Caco-2 (cell line): ENCODE measurements around the gene NUP160. TPM values are rescaled to one million over a fixed set of nuclear protein-coding genes. Genes with fewer than 3 reads are reported as not detected.
"Not testable (repeated sequence)": the region's sequence is repeated elsewhere in the genome, so short reads cannot be mapped to it uniquely, and the experiment has no call there.

ENCODE experiments used
- BruUV-seq: library from RNA; stranded (reverse); fragments of 400-500 nt; replicated peaks from 2 replicates; lab custom pipeline; 2021; lab: Mats Ljungman, UMichigan
- CTCF ChIA-PET: fragments of 300-600 bp; sonication (Branson Sonifier 250); formaldehyde crosslinking; loops from one replicate; lab custom pipeline; 2022; ENCODE audit warnings: antibody characterized with exemption; lab: Charles Lee
- POLR2A ChIA-PET: fragments of 300-600 bp; sonication (Branson Sonifier 250); formaldehyde crosslinking; loops from one replicate; lab custom pipeline; 2022; ENCODE audit warnings: antibody characterized with exemption; lab: Charles Lee
- DNase-seq, 2 experiments: peaks; one replicate each; pipeline versions ENCODE4 v3.0.0 to v3.0.0-alpha.2; 2020 to 2022
- H3K27me3 ChIP-seq: replicated peaks from 2 replicates; pipeline ENCODE4 v1.6.0; 2011; ENCODE audit warnings: low read length; ENCODE audit not compliant: control insufficient read depth, insufficient read depth
- H3K36me3 ChIP-seq: 2 replicates; pipeline ENCODE4 v1.5.1; 2011; ENCODE audit warnings: low read length; ENCODE audit not compliant: control insufficient read depth, insufficient read depth
- H3K4me1 ChIP-seq: fragments of 250-450 bp; sonication (Bioruptor Pico); 2 replicates; pipeline ENCODE4 v1.5.1; 2020; ENCODE audit warnings: mild to moderate bottlenecking
- H3K4me3 ChIP-seq: 2 replicates; pipeline ENCODE4 v1.5.1; 2011; ENCODE audit warnings: low read depth, mild to moderate bottlenecking, control low read depth, low read length
- H3K9me3 ChIP-seq: fragments of 250-450 bp; sonication (Bioruptor Pico); 2 replicates; pipeline ENCODE4 v1.5.1; 2020; ENCODE audit warnings: mild to moderate bottlenecking, moderate library complexity
- H3K27ac Mint-ChIP-seq: one replicate; pipeline ENCODE4 v1.8.0; 2022; ENCODE audit warnings: mixed read lengths; ENCODE audit not compliant: unreplicated experiment
- H3K27me3 Mint-ChIP-seq: one replicate; pipeline ENCODE4 v1.8.0; 2022; ENCODE audit warnings: mixed read lengths; ENCODE audit not compliant: insufficient read depth, unreplicated experiment
- H3K36me3 Mint-ChIP-seq: one replicate; pipeline ENCODE4 v1.8.0; 2022; ENCODE audit warnings: mild to moderate bottlenecking, mixed read lengths; ENCODE audit not compliant: insufficient read depth, unreplicated experiment
- H3K4me1 Mint-ChIP-seq: one replicate; pipeline ENCODE4 v1.8.0; 2022; ENCODE audit warnings: low read depth, mixed read lengths; ENCODE audit not compliant: unreplicated experiment
- H3K4me3 Mint-ChIP-seq: one replicate; pipeline ENCODE4 v1.8.0; 2022; ENCODE audit warnings: mild to moderate bottlenecking, moderate library complexity, mixed read lengths; ENCODE audit not compliant: unreplicated experiment
- H3K9me3 Mint-ChIP-seq: one replicate; pipeline ENCODE4 v1.8.0; 2022; ENCODE audit warnings: mixed read lengths; ENCODE audit not compliant: unreplicated experiment
- intact Hi-C: fragments of 100-400 bp; cut with micrococcal nuclease; formaldehyde crosslinking; loops from one replicate; pipeline ENCODE4 v1.10.0; 2022; ENCODE audit not compliant: unreplicated experiment
- total RNA-seq: library from RNA; stranded (reverse); gene quantifications from 2 replicates; pipeline ENCODE4 v1.2.3, GENCODE V29; 2022
- TF ChIP-seq, protein P1 (sequence below), 2 experiments: fragments of 200-600 bp in 1 of 2; IDR thresholded peaks; 1 replicate in 1 of 2; 2 replicates in 1 of 2; pipeline versions ENCODE4 v1.5.1 to v1.8.0; 2011 to 2022; ENCODE audit warnings: antibody characterized with exemption in 1 of 2, control low read depth in 1 of 2, inconsistent platforms in 1 of 2, low read depth in 1 of 2, low read length in 1 of 2, mild to moderate bottlenecking in 1 of 2, moderate library complexity in 1 of 2; ENCODE audit not compliant: insufficient read depth in 1 of 2, severe bottlenecking in 1 of 2, unreplicated experiment in 1 of 2

The NUP160 gene
- total RNA-seq, 1 experiment from 2014 or later, result 72.9 TPM

DNA sequence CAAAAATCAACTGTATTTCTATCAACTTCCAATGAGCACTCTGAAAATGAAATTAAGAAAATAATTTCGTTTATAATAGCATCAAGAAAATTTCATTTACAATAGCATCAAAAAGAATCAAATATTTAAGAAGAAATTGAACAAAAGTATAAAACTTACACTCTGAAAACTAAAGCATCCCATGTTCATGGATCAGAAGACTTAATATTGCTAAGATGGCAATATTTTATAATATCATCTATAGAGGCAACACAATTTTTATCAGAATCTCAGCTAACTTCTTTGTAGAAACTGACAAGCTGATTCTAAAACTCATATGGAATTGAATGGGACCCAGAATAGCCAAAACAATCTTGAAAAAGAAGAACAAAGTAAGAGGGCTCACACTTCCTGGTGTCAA lies 19.9 kb downstream of the NUP160 start:
- H3K4me1 Mint-ChIP-seq, result no peaks in the 10 kb centered on the region
- peaks cover 81% of the 10 kb centered on the region for H3K36me3 Mint-ChIP-seq
- Histone ChIP-seq H3K27me3 (no peaks in the 10 kb centered on the region), H3K4me1 (no peaks in the 10 kb centered on the region), H3K4me3 (no peak overlapping the region), H3K36me3 (no peaks in the 10 kb centered on the region), H3K9me3 (no peaks in the 10 kb centered on the region)
- no peaks in the 10 kb centered on the region for H3K27me3 Mint-ChIP-seq
- DNase-seq, result no peak
- intact Hi-C loops, result no loop called here
- POLR2A ChIA-PET, result no interaction called here
- H3K9me3 Mint-ChIP-seq, result no peaks in the 10 kb centered on the region
- CTCF ChIA-PET, result no interaction called here
- no peak overlapping the region for H3K27ac Mint-ChIP-seq
- TF ChIP-seq, protein P1, sequence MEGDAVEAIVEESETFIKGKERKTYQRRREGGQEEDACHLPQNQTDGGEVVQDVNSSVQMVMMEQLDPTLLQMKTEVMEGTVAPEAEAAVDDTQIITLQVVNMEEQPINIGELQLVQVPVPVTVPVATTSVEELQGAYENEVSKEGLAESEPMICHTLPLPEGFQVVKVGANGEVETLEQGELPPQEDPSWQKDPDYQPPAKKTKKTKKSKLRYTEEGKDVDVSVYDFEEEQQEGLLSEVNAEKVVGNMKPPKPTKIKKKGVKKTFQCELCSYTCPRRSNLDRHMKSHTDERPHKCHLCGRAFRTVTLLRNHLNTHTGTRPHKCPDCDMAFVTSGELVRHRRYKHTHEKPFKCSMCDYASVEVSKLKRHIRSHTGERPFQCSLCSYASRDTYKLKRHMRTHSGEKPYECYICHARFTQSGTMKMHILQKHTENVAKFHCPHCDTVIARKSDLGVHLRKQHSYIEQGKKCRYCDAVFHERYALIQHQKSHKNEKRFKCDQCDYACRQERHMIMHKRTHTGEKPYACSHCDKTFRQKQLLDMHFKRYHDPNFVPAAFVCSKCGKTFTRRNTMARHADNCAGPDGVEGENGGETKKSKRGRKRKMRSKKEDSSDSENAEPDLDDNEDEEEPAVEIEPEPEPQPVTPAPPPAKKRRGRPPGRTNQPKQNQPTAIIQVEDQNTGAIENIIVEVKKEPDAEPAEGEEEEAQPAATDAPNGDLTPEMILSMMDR (IDR thresholded peaks at IDR 0.05; ENCODE audit: insufficient read depth in 1 of 2, low read depth in 1 of 2, low read length in 1 of 2, severe bottlenecking in 1 of 2, unreplicated experiment in 1 of 2), result no peak
- no TSS peak for BruUV-seq
- no peak overlapping the region for H3K4me3 Mint-ChIP-seq

DNA sequence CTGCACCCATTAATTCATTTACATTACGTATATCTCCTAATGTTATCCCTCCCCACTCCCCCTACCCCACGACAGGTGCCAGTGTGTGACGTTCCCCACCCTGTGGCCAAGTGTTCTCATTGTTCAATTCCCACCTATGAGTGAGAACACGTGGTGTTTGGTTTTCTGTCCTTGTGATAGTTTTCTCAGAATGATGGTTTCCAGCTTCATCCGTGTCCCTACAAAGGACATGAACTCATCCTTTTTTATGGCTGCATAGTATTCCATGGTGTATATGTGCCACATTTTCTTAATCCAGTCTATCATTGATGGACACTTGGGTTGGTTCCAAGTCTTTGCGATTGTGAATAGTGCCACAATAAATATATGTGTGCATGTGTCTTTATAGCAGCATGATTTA lies 25.5 kb downstream of the NUP160 start:
- H3K4me1 ChIP-seq, H3K4me3 Mint-ChIP-seq, DNase-seq, BruUV-seq, H3K27me3 Mint-ChIP-seq, POLR2A ChIA-PET, H3K27me3 ChIP-seq, H3K27ac Mint-ChIP-seq, H3K4me3 ChIP-seq, H3K9me3 ChIP-seq, CTCF ChIA-PET, H3K4me1 Mint-ChIP-seq, H3K36me3 ChIP-seq, H3K9me3 Mint-ChIP-seq, intact Hi-C loops: not testable (repeated sequence)
- H3K36me3 Mint-ChIP-seq, result peaks cover 88% of the 10 kb centered on the region

DNA sequence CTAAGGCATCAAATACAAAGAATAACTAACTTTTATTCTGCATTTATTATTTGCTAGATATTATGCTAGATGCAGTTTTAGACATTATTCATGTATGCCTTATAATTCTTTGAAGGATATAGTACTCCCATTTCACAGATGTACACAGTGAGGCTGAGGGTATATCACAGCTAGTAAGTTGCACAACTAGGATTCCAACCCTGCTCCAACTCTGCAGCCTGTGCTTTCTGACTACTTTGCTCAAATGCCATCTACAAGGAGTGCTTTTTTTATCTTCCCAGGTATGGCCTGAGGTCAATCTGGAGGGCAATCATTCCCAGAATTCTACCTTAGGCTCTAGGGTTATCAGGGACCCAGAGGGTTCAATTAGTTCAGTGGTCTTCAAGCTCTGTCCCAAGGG lies 28.4 kb downstream of the NUP160 start:
- no peak overlapping the region for H3K4me3 Mint-ChIP-seq
- no TSS peak for BruUV-seq
- H3K9me3 Mint-ChIP-seq, result no peaks in the 10 kb centered on the region
- Histone ChIP-seq H3K9me3 (no peaks in the 10 kb centered on the region), H3K4me1 (no peaks in the 10 kb centered on the region), H3K27me3 (no peaks in the 10 kb centered on the region), H3K4me3 (no peak overlapping the region), H3K36me3 (no peaks in the 10 kb centered on the region)
- intact Hi-C loops, result no loop called here
- peaks cover 78% of the 10 kb centered on the region for H3K36me3 Mint-ChIP-seq
- TF ChIP-seq, protein P1 (IDR thresholded peaks at IDR 0.05; ENCODE audit: insufficient read depth in 1 of 2, low read depth in 1 of 2, low read length in 1 of 2, severe bottlenecking in 1 of 2, unreplicated experiment in 1 of 2), result no peak
- no peak for DNase-seq
- ChIA-PET CTCF (no interaction called here), POLR2A (no interaction called here)
- H3K27me3 Mint-ChIP-seq, result no peaks in the 10 kb centered on the region
- H3K4me1 Mint-ChIP-seq, result no peaks in the 10 kb centered on the region
- H3K27ac Mint-ChIP-seq, result no peak overlapping the region

DNA sequence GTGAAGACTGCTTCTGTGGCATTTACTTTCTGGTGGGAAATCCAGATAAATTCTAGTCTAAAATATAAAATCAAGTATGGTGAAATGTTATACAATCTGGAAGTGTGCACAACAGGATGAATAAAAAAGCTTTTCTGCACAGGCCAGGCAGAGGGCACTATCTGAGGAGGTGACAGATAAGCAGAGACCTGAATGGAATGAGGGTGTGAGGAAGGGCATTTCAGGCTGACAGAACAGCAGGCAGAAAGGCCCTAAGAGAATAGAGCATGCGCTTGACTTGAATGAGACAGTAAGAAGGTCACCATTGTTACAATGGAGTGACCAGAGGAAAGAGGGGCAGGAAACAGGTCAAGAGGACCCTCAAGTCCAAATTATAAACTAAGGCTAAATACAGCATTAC lies 47.4 kb downstream of the NUP160 start:
- H3K4me1 Mint-ChIP-seq, result no peaks in the 10 kb centered on the region
- Histone ChIP-seq H3K4me3 (no peak overlapping the region), H3K27me3 (no peaks in the 10 kb centered on the region), H3K36me3 (peaks cover 3% of the 10 kb centered on the region), H3K4me1 (no peaks in the 10 kb centered on the region), H3K9me3 (no peaks in the 10 kb centered on the region)
- BruUV-seq, result no TSS peak
- DNase-seq, result no peak
- TF ChIP-seq, protein P1 (IDR thresholded peaks at IDR 0.05; ENCODE audit: insufficient read depth in 1 of 2, low read depth in 1 of 2, low read length in 1 of 2, severe bottlenecking in 1 of 2, unreplicated experiment in 1 of 2), result no peak
- intact Hi-C loops, result no loop called here
- no peak overlapping the region for H3K4me3 Mint-ChIP-seq
- no peak overlapping the region for H3K27ac Mint-ChIP-seq
- H3K36me3 Mint-ChIP-seq, result peaks cover 73% of the 10 kb centered on the region
- H3K9me3 Mint-ChIP-seq, result no peaks in the 10 kb centered on the region
- ChIA-PET CTCF (interaction anchor here (0.6 kb wide), 1 partner anchor 126 kb away, joined by 5 read pairs; no protein-coding TSS in a partner anchor), POLR2A (no interaction called here)
- H3K27me3 Mint-ChIP-seq, result no peaks in the 10 kb centered on the region
